ENCODE measurements around the gene EPB41L3.

The EPB41L3 gene

GRCh38 chr18:5449858-5450509, 93.8 kb downstream of the EPB41L3 start:
- DNase-seq: no peak

GRCh38 chr18:5447442-5447841, 96.4 kb downstream of the EPB41L3 start:
- no peak for DNase-seq

- no peak for DNase-seq
Observed at GRCh38 chr18:5444847-5445246, 99.0 kb downstream of the EPB41L3 start.

GRCh38 chr18:5444269-5444668, 99.5 kb downstream of the EPB41L3 start:
- no peak for DNase-seq

GRCh38 chr18:5439986-5440696, 103.7 kb downstream of the EPB41L3 start:
- DNase-seq: no peak

GRCh38 chr18:5434425-5434824, 109.4 kb downstream of the EPB41L3 start:
- DNase-seq: no peak

- no peak for DNase-seq
Observed at GRCh38 chr18:5431836-5432575, 111.8 kb downstream of the EPB41L3 start.

- no peak for DNase-seq
Observed at GRCh38 chr18:5430131-5430530, 113.7 kb downstream of the EPB41L3 start.

GRCh38 chr18:5429681-5430080, 114.1 kb downstream of the EPB41L3 start:
- DNase-seq: no peak

- no peak for DNase-seq
Observed at GRCh38 chr18:5425721-5426120, 118.1 kb downstream of the EPB41L3 start.

GRCh38 chr18:5424903-5425664, 118.7 kb downstream of the EPB41L3 start:
- no peak for DNase-seq

GRCh38 chr18:5422626-5423025, 121.2 kb downstream of the EPB41L3 start:
- DNase-seq: no peak

GRCh38 chr18:5421981-5422380, 121.8 kb downstream of the EPB41L3 start:
- DNase-seq: no peak

GRCh38 chr18:5420906-5421305, 122.9 kb downstream of the EPB41L3 start:
- no peak for DNase-seq

GRCh38 chr18:5419601-5420000, 124.2 kb downstream of the EPB41L3 start:
- no peak for DNase-seq

GRCh38 chr18:5419030-5419429, 124.8 kb downstream of the EPB41L3 start:
- DNase-seq: no peak

GRCh38 chr18:5417342-5417741, 126.5 kb downstream of the EPB41L3 start:
- DNase-seq: no peak

GRCh38 chr18:5416112-5416511, 127.7 kb downstream of the EPB41L3 start:
- no peak for DNase-seq

- DNase-seq: no peak
Observed at GRCh38 chr18:5415665-5416064, 128.1 kb downstream of the EPB41L3 start.

GRCh38 chr18:5415031-5415430, 128.8 kb downstream of the EPB41L3 start:
- no peak for DNase-seq

- DNase-seq: no peak
Observed at GRCh38 chr18:5414546-5414945, 129.3 kb downstream of the EPB41L3 start.

GRCh38 chr18:5413447-5413846, 130.3 kb downstream of the EPB41L3 start:
- DNase-seq: no peak

GRCh38 chr18:5410582-5410981, 133.2 kb downstream of the EPB41L3 start:
- DNase-seq: no peak
